Upper lobe of left lung (tissue), 6 donors: ENCODE measurements around the gene TCERG1L. TPM values are rescaled to one million over a fixed set of nuclear protein-coding genes. Genes with fewer than 3 reads are reported as not detected.
A peak's percentile ranks its signal among the peaks of the same experiment; 100 is the strongest.

Experiments
- ATAC-seq, 2 donors: fragments of 200-7000 bp; cut with Tn5 transposase; one replicate each; pipeline ENCODE4 v1.9.1; 2022; ENCODE audit warnings: mild to moderate bottlenecking in 2 of 2, moderate library complexity in 2 of 2; ENCODE audit not compliant: low FRiP score in 2 of 2
- DNase-seq, 2 donors: peaks; one replicate each; pipeline ENCODE4 v3.0.0-alpha.2; 2019 to 2020
- H3K27ac ChIP-seq, 4 donors: fragments of 200-600 bp; sonication (generic); one replicate each; pipeline ENCODE4 v1.5.1; 2016 to 2019
- H3K27me3 ChIP-seq, 4 donors: fragments of 200-600 bp; sonication (generic); one replicate each; pipeline ENCODE4 v1.5.1; 2017 to 2019
- H3K36me3 ChIP-seq, 4 donors: fragments of 200-600 bp; sonication (generic); one replicate each; pipeline ENCODE4 v1.5.1; 2016 to 2019
- H3K4me1 ChIP-seq, 4 donors: fragments of 200-600 bp; sonication (generic); one replicate each; pipeline ENCODE4 v1.5.1; 2018 to 2019
- H3K4me3 ChIP-seq, 4 donors: fragments of 200-600 bp; sonication (generic); one replicate each; pipeline ENCODE4 v1.5.1; 2017 to 2019; ENCODE audit warnings: mild to moderate bottlenecking in 2 of 4, moderate library complexity in 1 of 4
- H3K9me3 ChIP-seq, 4 donors: fragments of 200-600 bp; sonication (generic); one replicate each; pipeline ENCODE4 v1.5.1; 2018 to 2019
- CTCF ChIP-seq, 6 experiments: fragments of 450-650 bp in 4 of 6; fragments of 200-600 bp in 2 of 6; sonication (generic) in 2 of 6; IDR thresholded peaks; one replicate each; pipeline ENCODE4 v1.5.1; 2016 to 2019; ENCODE audit warnings: antibody characterized with exemption in 6 of 6
- EP300 ChIP-seq, 4 donors: sonication (generic); formaldehyde crosslinking; IDR thresholded peaks; one replicate each; pipeline ENCODE4 v1.5.1; 2017; ENCODE audit warnings: antibody characterized with exemption in 4 of 4, control low read depth in 2 of 4
- POLR2A ChIP-seq, 4 donors: fragments of 450-650 bp; IDR thresholded peaks; one replicate each; pipeline ENCODE4 v1.5.1; 2016 to 2017; ENCODE audit warnings: antibody characterized with exemption in 4 of 4, mild to moderate bottlenecking in 2 of 4
- POLR2AphosphoS5 ChIP-seq, 2 donors: sonication (generic); formaldehyde crosslinking; IDR thresholded peaks; one replicate each; pipeline ENCODE4 v1.5.1; 2017; ENCODE audit warnings: antibody characterized with exemption in 2 of 2
- WGBS, 2 donors: methylation state at CpG; one replicate each; pipeline ENCODE4 v1.1.5; 2017 to 2018; 5-methylcytosine and 5-hydroxymethylcytosine counted together
- total RNA-seq, 6 donors: library from RNA; depleted of rRNA in 4 of 6; stranded (reverse); fragments of >200 nt in 4 of 6; gene quantifications; one replicate each; pipeline versions ENCODE4 v1.1.0 to v1.2.1, GENCODE V29; 2016 to 2021
- donor health status: DM: no; HTN: no; CAD: no; lungs with moderate emphysema.
- donor health status: DM: no; HTN: yes; CAD: no; lungs with severe emphysema.

TCERG1L gene
- total RNA-seq, 6 donors from 2014 or later, result 0.10 TPM; not detected in 5

DNA sequence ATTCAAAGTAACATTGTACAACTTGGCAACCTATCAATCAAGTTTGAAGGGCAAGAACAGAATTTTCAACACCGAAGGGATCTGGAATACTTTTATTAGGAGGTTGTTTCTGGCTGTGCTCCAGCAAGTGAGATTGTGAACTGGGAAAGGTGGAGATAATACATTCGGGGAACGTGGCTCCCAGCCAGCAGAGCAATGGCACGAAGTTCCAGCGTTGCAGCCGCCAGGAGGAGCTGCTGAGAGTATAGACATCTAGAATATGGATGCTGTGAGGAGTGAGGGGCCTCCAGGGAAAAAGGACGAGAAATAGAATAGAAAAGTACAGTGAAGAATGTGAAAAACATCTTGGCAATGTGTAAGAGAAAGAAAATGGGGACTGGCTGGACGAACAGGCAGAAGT lies 69.5 kb downstream of the TCERG1L start:
- Histone ChIP-seq H3K4me3 (no peak overlapping the region), H3K27ac (no peak overlapping the region), H3K4me1 (no peaks in the 10 kb centered on the region), H3K9me3 (no peaks in the 10 kb centered on the region), H3K27me3 (no peaks in the 10 kb centered on the region), H3K36me3 (no peaks in the 10 kb centered on the region)
- ATAC-seq (no peak), DNase-seq (no peak)
- WGBS, 2 donors, result 15 to 18% methylated on average over 8 of the region's 8 CpGs
- TF ChIP-seq CTCF (IDR thresholded peaks at IDR 0.05) (peak in 1 of 6 experiments; percentile 27), EP300 (IDR thresholded peaks at IDR 0.05) (no peak), POLR2A (IDR thresholded peaks at IDR 0.05) (no peak)

DNA sequence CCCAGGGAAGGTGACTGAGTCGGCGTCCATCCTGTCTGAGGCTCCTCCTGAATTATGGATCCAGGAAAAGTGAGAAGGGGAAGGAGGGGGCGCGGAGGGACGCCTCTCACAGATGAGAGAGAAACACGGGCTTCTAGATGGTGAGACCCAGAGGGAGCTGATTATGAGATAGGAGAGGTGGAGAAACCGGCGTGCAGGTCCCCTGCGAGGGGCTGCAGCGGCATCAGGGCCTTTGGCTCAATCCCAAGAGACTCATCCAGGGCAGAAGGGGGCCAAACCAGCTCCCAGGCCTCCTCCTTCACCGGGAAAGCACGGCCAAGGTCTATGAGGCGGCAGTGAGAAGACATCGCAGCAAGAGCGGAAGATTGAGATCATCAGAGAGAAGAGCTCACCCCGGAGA lies 70.8 kb downstream of the TCERG1L start:
- ATAC-seq (no peak), DNase-seq (no peak)
- H3K9me3 ChIP-seq, result no peaks in the 10 kb centered on the region
- H3K4me1 ChIP-seq, result no peaks in the 10 kb centered on the region
- H3K27ac ChIP-seq, result no peak overlapping the region
- no peak overlapping the region for H3K4me3 ChIP-seq
- H3K27me3 ChIP-seq, result no peaks in the 10 kb centered on the region
- no peaks in the 10 kb centered on the region for H3K36me3 ChIP-seq
- TF ChIP-seq CTCF (IDR thresholded peaks at IDR 0.05) (no peak), EP300 (IDR thresholded peaks at IDR 0.05) (no peak), POLR2AphosphoS5 (IDR thresholded peaks at IDR 0.05) (no peak), POLR2A (IDR thresholded peaks at IDR 0.05) (no peak)
- WGBS, 2 donors, result 78 to 83% methylated on average over 16 of the region's 16 CpGs

GRCh38 chr10:131239926-131240325 lies 71.6 kb downstream of the TCERG1L start:
- TF ChIP-seq POLR2A (IDR thresholded peaks at IDR 0.05), result no peak
- no peak for TF ChIP-seq CTCF (IDR thresholded peaks at IDR 0.05)
- WGBS, 2 donors, result 75 to 88% methylated on average over 7 of the region's 7 CpGs
- no peak overlapping the region for H3K4me3 ChIP-seq
- no peaks in the 10 kb centered on the region for H3K36me3 ChIP-seq
- no peak overlapping the region for H3K27ac ChIP-seq
- no peaks in the 10 kb centered on the region for H3K4me1 ChIP-seq
- no peaks in the 10 kb centered on the region for H3K27me3 ChIP-seq
- no peak for DNase-seq
- ATAC-seq, result no peak
- no peaks in the 10 kb centered on the region for H3K9me3 ChIP-seq

GRCh38 chr10:131239450-131239849 lies 72.1 kb downstream of the TCERG1L start:
- H3K9me3 ChIP-seq, result no peaks in the 10 kb centered on the region
- H3K4me3 ChIP-seq, result no peak overlapping the region
- peak in 1 of 2 donors; percentile 9 for ATAC-seq
- TF ChIP-seq POLR2A (IDR thresholded peaks at IDR 0.05) (no peak), EP300 (IDR thresholded peaks at IDR 0.05) (no peak), POLR2AphosphoS5 (IDR thresholded peaks at IDR 0.05) (no peak), CTCF (IDR thresholded peaks at IDR 0.05) (no peak)
- no peak for DNase-seq
- no peaks in the 10 kb centered on the region for H3K36me3 ChIP-seq
- H3K4me1 ChIP-seq, result no peaks in the 10 kb centered on the region
- WGBS, 2 donors, result 64 to 72% methylated on average over 12 to 13 of the region's 13 CpGs
- no peaks in the 10 kb centered on the region for H3K27me3 ChIP-seq
- no peak overlapping the region for H3K27ac ChIP-seq

- H3K9me3 ChIP-seq, result no peaks in the 10 kb centered on the region
- DNase-seq, result no peak
- no peak overlapping the region for H3K27ac ChIP-seq
- H3K4me3 ChIP-seq, result no peak overlapping the region
- no peaks in the 10 kb centered on the region for H3K36me3 ChIP-seq
- TF ChIP-seq EP300 (IDR thresholded peaks at IDR 0.05), result no peak
- TF ChIP-seq CTCF (IDR thresholded peaks at IDR 0.05), result no peak
- TF ChIP-seq POLR2AphosphoS5 (IDR thresholded peaks at IDR 0.05), result no peak
- no peak for TF ChIP-seq POLR2A (IDR thresholded peaks at IDR 0.05)
- no peaks in the 10 kb centered on the region for H3K27me3 ChIP-seq
- ATAC-seq, result no peak
- 76 to 80% methylated on average over 5 to 13 of the region's 13 CpGs for whole genome bisulfite sequencing, 2 donors
- H3K4me1 ChIP-seq, result no peaks in the 10 kb centered on the region
These were observed 72.7 kb downstream of the TCERG1L start for GRCh38 chr10:131238669-131239280.
